GM19324 (cell line): ENCODE data around the gene CNGA3.

Experiments
- ATAC-seq: cut with Tn5 transposase; IDR thresholded peaks from one replicate; pipeline ENCODE4 v1.9.1; 2021; ENCODE audit warnings: mild to moderate bottlenecking, moderate library complexity; ENCODE audit not compliant: unreplicated experiment, low FRiP score

Gene CNGA3

GRCh38 chr2:98374958-98375570 lies 28.8 kb downstream of the CNGA3 start:
- ATAC-seq: no peak

GRCh38 chr2:98376301-98376910 lies 30.1 kb downstream of the CNGA3 start:
- ATAC-seq: no peak

GRCh38 chr2:98376996-98377395 lies 30.7 kb downstream of the CNGA3 start:
- ATAC-seq: no peak

GRCh38 chr2:98377544-98377943 lies 31.3 kb downstream of the CNGA3 start:
- ATAC-seq: no peak

GRCh38 chr2:98378196-98378595 lies 31.9 kb downstream of the CNGA3 start:
- no peak for ATAC-seq

GRCh38 chr2:98378901-98379300 lies 32.6 kb downstream of the CNGA3 start:
- ATAC-seq: no peak

- ATAC-seq: no peak
Observed at GRCh38 chr2:98379311-98380202, 33.3 kb downstream of the CNGA3 start.

GRCh38 chr2:98380203-98380535 lies 33.9 kb downstream of the CNGA3 start:
- ATAC-seq: no peak

- ATAC-seq: no peak
Observed at GRCh38 chr2:98381494-98381893, 35.2 kb downstream of the CNGA3 start.

GRCh38 chr2:98382086-98382485 lies 35.8 kb downstream of the CNGA3 start:
- ATAC-seq: no peak

- no peak for ATAC-seq
Observed at GRCh38 chr2:98382739-98383138, 36.5 kb downstream of the CNGA3 start.

- no peak for ATAC-seq
Observed at GRCh38 chr2:98383166-98383565, 36.9 kb downstream of the CNGA3 start.

- ATAC-seq: no peak
Observed at GRCh38 chr2:98385050-98385699, 38.9 kb downstream of the CNGA3 start.

GRCh38 chr2:98387478-98387877 lies 41.2 kb downstream of the CNGA3 start:
- ATAC-seq: no peak

- no peak for ATAC-seq
Observed at GRCh38 chr2:98388081-98388480, 41.8 kb downstream of the CNGA3 start.

- ATAC-seq: no peak
Observed at GRCh38 chr2:98388601-98389250, 42.5 kb downstream of the CNGA3 start.

GRCh38 chr2:98389251-98389605 lies 43.0 kb downstream of the CNGA3 start:
- ATAC-seq: no peak

- no peak for ATAC-seq
Observed at GRCh38 chr2:98390571-98391476, 44.6 kb downstream of the CNGA3 start.

- ATAC-seq: no peak
Observed at GRCh38 chr2:98391581-98392270, 45.5 kb downstream of the CNGA3 start.
